Astrocyte (in vitro differentiated cells and primary cell): ENCODE measurements around the gene DHX16.

Source experiments
- CTCF ChIP-seq: IDR thresholded peaks from 2 replicates; pipeline ENCODE4 v1.5.1; 2011; ENCODE audit warnings: low read depth, mild to moderate bottlenecking, inconsistent platforms, low read length, moderate library complexity; ENCODE audit not compliant: insufficient read depth
- EZH2 ChIP-seq: IDR thresholded peaks from 2 replicates; pipeline ENCODE4 v1.6.1; 2012; ENCODE audit warnings: mild to moderate bottlenecking, low read length, inconsistent platforms; ENCODE audit not compliant: insufficient read depth

GRCh38 chr6:30645989-30646388, 26.8 kb downstream of the DHX16 start:
- TF ChIP-seq CTCF, result no peak
- no peak for TF ChIP-seq EZH2
